Mesothelial cell of epicardium (in vitro differentiated cells): ENCODE results near the gene KRT6B. TPM values are rescaled to one million over a fixed set of nuclear protein-coding genes. Genes with fewer than 3 reads are reported as not detected.

ENCODE experiments used
- DNase-seq, 2 experiments: peaks; one replicate each; pipeline ENCODE4 v3.0.0; 2021; ENCODE audit warnings: low spot score in 2 of 2; ENCODE audit not compliant: unreplicated experiment in 2 of 2
- H3K27ac Mint-ChIP-seq: 2 replicates; pipeline ENCODE4 v1.8.0; 2021; ENCODE audit warnings: mixed read lengths
- H3K27me3 Mint-ChIP-seq: 2 replicates; pipeline ENCODE4 v1.8.0; 2021; ENCODE audit warnings: low read depth, mixed read lengths
- H3K36me3 Mint-ChIP-seq: 2 replicates; pipeline ENCODE4 v1.8.0; 2021; ENCODE audit warnings: mixed read lengths
- H3K4me1 Mint-ChIP-seq: 2 replicates; pipeline ENCODE4 v1.8.0; 2021; ENCODE audit warnings: mixed read lengths
- H3K4me3 Mint-ChIP-seq: 2 replicates; pipeline ENCODE4 v1.8.0; 2021; ENCODE audit warnings: mild to moderate bottlenecking, moderate library complexity, mixed read lengths
- H3K9me3 Mint-ChIP-seq: 2 replicates; pipeline ENCODE4 v1.8.0; 2021; ENCODE audit warnings: mixed read lengths
- total RNA-seq: library from RNA; stranded (reverse); gene quantifications from 3 replicates; pipeline ENCODE4 v1.2.1, GENCODE V29; 2021
- TF ChIP-seq, protein P1 (sequence below): fragments of 200-600 bp; sonication (generic); IDR thresholded peaks from one replicate; pipeline ENCODE4 v1.5.0; 2021; ENCODE audit warnings: antibody characterized with exemption; ENCODE audit not compliant: unreplicated experiment

The KRT6B gene
- total RNA-seq, 1 donor from 2014 or later = not detected

DNA sequence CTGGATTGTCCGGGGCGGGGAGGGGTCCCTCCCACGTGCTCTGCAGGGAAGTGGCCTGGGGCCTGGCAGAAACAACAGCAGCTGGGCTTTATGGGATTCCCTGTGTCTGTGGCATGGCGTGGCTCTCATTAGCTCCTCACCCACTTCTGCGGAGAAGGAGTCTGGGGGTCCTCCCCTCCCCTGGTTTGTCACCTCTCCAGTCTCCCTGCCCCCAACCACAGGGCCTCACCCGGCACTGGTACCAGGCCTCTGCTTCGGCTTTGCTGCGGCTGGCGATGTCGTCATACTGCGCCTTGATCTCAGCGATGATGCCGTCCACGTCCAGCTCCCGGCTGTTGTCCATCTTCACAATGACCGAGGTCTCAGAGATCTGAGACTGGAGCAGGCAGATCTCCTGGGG lies 52.2 kb downstream of the KRT6B start:
- H3K27ac Mint-ChIP-seq = no peak overlapping the region
- TF ChIP-seq, protein P1, sequence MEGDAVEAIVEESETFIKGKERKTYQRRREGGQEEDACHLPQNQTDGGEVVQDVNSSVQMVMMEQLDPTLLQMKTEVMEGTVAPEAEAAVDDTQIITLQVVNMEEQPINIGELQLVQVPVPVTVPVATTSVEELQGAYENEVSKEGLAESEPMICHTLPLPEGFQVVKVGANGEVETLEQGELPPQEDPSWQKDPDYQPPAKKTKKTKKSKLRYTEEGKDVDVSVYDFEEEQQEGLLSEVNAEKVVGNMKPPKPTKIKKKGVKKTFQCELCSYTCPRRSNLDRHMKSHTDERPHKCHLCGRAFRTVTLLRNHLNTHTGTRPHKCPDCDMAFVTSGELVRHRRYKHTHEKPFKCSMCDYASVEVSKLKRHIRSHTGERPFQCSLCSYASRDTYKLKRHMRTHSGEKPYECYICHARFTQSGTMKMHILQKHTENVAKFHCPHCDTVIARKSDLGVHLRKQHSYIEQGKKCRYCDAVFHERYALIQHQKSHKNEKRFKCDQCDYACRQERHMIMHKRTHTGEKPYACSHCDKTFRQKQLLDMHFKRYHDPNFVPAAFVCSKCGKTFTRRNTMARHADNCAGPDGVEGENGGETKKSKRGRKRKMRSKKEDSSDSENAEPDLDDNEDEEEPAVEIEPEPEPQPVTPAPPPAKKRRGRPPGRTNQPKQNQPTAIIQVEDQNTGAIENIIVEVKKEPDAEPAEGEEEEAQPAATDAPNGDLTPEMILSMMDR = no peak
- DNase-seq = no peak
- H3K4me3 Mint-ChIP-seq = no peak overlapping the region
- H3K27me3 Mint-ChIP-seq = peaks cover 18% of the 10 kb centered on the region
- no peaks in the 10 kb centered on the region for H3K9me3 Mint-ChIP-seq
- H3K36me3 Mint-ChIP-seq = no peaks in the 10 kb centered on the region
- no peaks in the 10 kb centered on the region for H3K4me1 Mint-ChIP-seq

DNA sequence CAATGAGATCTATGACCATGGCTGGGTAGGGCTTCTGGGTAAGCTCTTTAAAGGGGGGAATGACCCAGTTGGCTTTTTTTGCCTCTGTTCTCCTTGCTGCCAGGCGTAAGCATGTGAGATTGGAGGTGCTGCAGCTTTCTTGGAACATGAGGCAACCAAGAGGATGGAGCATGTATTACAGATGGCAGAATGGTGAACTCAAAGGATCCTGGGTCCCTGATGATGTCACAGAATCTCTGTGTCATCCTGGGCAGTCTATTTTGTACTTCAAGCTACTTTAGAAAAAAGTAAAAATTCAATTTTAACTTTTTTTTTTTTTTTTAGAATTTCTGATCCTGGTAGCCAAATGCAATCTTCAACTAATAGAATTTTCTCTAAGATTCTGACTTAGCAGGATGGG lies 53.8 kb downstream of the KRT6B start:
- no peak overlapping the region for H3K4me3 Mint-ChIP-seq
- H3K27me3 Mint-ChIP-seq = peaks cover 18% of the 10 kb centered on the region
- TF ChIP-seq, protein P1 = no peak
- no peak overlapping the region for H3K27ac Mint-ChIP-seq
- no peaks in the 10 kb centered on the region for H3K4me1 Mint-ChIP-seq
- no peaks in the 10 kb centered on the region for H3K9me3 Mint-ChIP-seq
- DNase-seq = no peak
- H3K36me3 Mint-ChIP-seq = no peaks in the 10 kb centered on the region

DNA sequence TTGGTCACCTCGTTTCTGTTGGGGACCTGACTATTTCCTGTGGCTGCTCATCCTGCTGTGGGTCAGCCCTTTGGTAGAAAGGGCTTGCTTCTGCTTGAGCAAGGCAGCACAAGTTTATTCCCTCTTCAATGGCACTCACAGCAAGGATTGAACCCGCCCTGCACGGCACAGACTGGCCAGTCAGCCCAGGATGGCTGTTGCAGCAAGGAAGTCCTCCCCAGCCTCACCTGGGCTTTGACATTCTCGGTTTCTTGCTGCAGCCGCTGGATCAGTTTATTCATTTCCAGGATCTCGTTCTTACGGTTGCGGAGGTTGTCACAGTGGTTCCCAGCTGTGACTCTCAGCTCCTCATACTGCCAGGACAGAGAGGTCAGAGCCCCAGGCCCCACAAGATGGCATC lies 55.3 kb downstream of the KRT6B start:
- no peaks in the 10 kb centered on the region for H3K36me3 Mint-ChIP-seq
- H3K4me1 Mint-ChIP-seq = peaks cover 4% of the 10 kb centered on the region
- no peaks in the 10 kb centered on the region for H3K9me3 Mint-ChIP-seq
- no peak for DNase-seq
- TF ChIP-seq, protein P1 = no peak
- peaks cover 18% of the 10 kb centered on the region for H3K27me3 Mint-ChIP-seq
- H3K27ac Mint-ChIP-seq = no peak overlapping the region
- H3K4me3 Mint-ChIP-seq = no peak overlapping the region

Other genes starting within 250 kb of the KRT6B start
- 85.5 to 90.3 TPM (median 86.6 TPM) in 3 replicates for gene KRT7, start 218.9 kb downstream of the KRT6B start, total RNA-seq
- gene KRT86, start 177.5 kb downstream of the KRT6B start, total RNA-seq = 0.16 TPM in 1 of 3 replicates, not detected in the others
- 0.16 TPM in 1 of 3 replicates, not detected in the others for gene KRT81, start 160.6 kb downstream of the KRT6B start, total RNA-seq
- gene KRT83, start 130.7 kb downstream of the KRT6B start, total RNA-seq = not detected in 3 replicates
- not detected in 3 replicates for gene KRT85, start 84.7 kb downstream of the KRT6B start, total RNA-seq
- gene KRT84, start 66.5 kb downstream of the KRT6B start, total RNA-seq = not detected in 3 replicates
- not detected in 3 replicates for gene KRT82, start 45.8 kb downstream of the KRT6B start, total RNA-seq
- gene KRT75, start 17.8 kb downstream of the KRT6B start, total RNA-seq = not detected in 3 replicates
- gene KRT6C, start 21.7 kb upstream of the KRT6B start, total RNA-seq = not detected in 3 replicates
- gene KRT6A, start 41.1 kb upstream of the KRT6B start, total RNA-seq = 1.2 TPM in 1 of 3 replicates, not detected in the others
- 0.51 to 1.4 TPM (median 0.72 TPM) in 3 replicates for gene KRT5, start 68.2 kb upstream of the KRT6B start, total RNA-seq
- not detected in 3 replicates for gene KRT71, start 101.0 kb upstream of the KRT6B start, total RNA-seq
- not detected in 3 replicates for gene KRT74, start 121.7 kb upstream of the KRT6B start, total RNA-seq
- not detected in 3 replicates for gene KRT72, start 149.3 kb upstream of the KRT6B start, total RNA-seq
- gene KRT73, start 166.4 kb upstream of the KRT6B start, total RNA-seq = not detected in 3 replicates
- gene KRT2, start 200.1 kb upstream of the KRT6B start, total RNA-seq = not detected in 3 replicates
- gene KRT1, start 228.3 kb upstream of the KRT6B start, total RNA-seq = not detected in 3 replicates